ENCODE results near the gene CHMP5. TPM values are rescaled to one million over a fixed set of nuclear protein-coding genes. Genes with fewer than 3 reads are reported as not detected.

The CHMP5 gene
- total RNA-seq, 4 donors from 2014 or later, result 55.1 to 78.2 (median 60.3) TPM

- TF ChIP-seq CTCF (IDR thresholded peaks at IDR 0.05), result peak in 1 of 6 experiments; percentile 22
- TF ChIP-seq POLR2A (IDR thresholded peaks at IDR 0.05), result no peak
- intact Hi-C loops (cut with DNase I), result no loop called here
- Histone ChIP-seq H3K4me3 (replicated peaks in 1 of 3) (no peak overlapping the region), H3K27me3 (no peaks in the 10 kb centered on the region), H3K9me3 (no peaks in the 10 kb centered on the region), H3K27ac (peak overlapping the region in 1 of 3 donors; percentile 5), H3K36me3 (no peaks in the 10 kb centered on the region), H3K4me1 (peaks cover 0 to 21% of the 10 kb centered on the region in 2 donors)
- DNase-seq, result peak; percentile 19 to 24
- WGBS, 2 donors, result 74 to 75% methylated on average over 9 of the region's 9 CpGs
These were observed 35.3 kb upstream of the CHMP5 start for GRCh38 chr9:33229359-33230114.

GRCh38 chr9:33230756-33231622 is 33.9 kb upstream of the CHMP5 start:
- Histone ChIP-seq H3K9me3 (no peaks in the 10 kb centered on the region), H3K4me1 (peaks cover 0 to 24% of the 10 kb centered on the region in 2 donors), H3K27me3 (no peaks in the 10 kb centered on the region), H3K36me3 (no peaks in the 10 kb centered on the region), H3K27ac (no peak overlapping the region), H3K4me3 (replicated peaks in 1 of 3) (no peak overlapping the region)
- 72 to 77% methylated on average over 13 of the region's 13 CpGs for WGBS, 2 donors
- TF ChIP-seq POLR2A (IDR thresholded peaks at IDR 0.05) (no peak), CTCF (IDR thresholded peaks at IDR 0.05) (no peak)
- DNase-seq, result no peak
- intact Hi-C loops (cut with DNase I), result no loop called here

GRCh38 chr9:33231623-33231942 is 33.3 kb upstream of the CHMP5 start:
- WGBS, 2 donors, result 88% methylated on average over 2 of the region's 2 CpGs
- intact Hi-C loops (cut with DNase I), result no loop called here
- Histone ChIP-seq H3K36me3 (no peaks in the 10 kb centered on the region), H3K27ac (no peak overlapping the region), H3K9me3 (no peaks in the 10 kb centered on the region), H3K4me3 (replicated peaks in 1 of 3) (no peak overlapping the region), H3K4me1 (peaks cover 0 to 24% of the 10 kb centered on the region in 2 donors), H3K27me3 (no peaks in the 10 kb centered on the region)
- TF ChIP-seq POLR2A (IDR thresholded peaks at IDR 0.05), result no peak
- TF ChIP-seq CTCF (IDR thresholded peaks at IDR 0.05), result no peak
- DNase-seq, result no peak

- no peak overlapping the region for H3K27ac ChIP-seq
- no peaks in the 10 kb centered on the region for H3K36me3 ChIP-seq
- H3K9me3 ChIP-seq, result no peaks in the 10 kb centered on the region
- intact Hi-C loops (cut with DNase I), result no loop called here
- peaks cover 0 to 24% of the 10 kb centered on the region in 2 donors for H3K4me1 ChIP-seq
- 91 to 93% methylated on average over 6 of the region's 6 CpGs for WGBS, 2 donors
- no peak for TF ChIP-seq POLR2A (IDR thresholded peaks at IDR 0.05)
- no peak for TF ChIP-seq CTCF (IDR thresholded peaks at IDR 0.05)
- H3K4me3 ChIP-seq (replicated peaks in 1 of 3), result no peak overlapping the region
- no peaks in the 10 kb centered on the region for H3K27me3 ChIP-seq
- DNase-seq, result no peak
These were observed 32.0 kb upstream of the CHMP5 start for GRCh38 chr9:33232815-33233214.

Measured in thyroid gland (tissue), 4 donors.